GM12875 (cell line): ENCODE data around the gene RAD50.
"Not testable (repeated sequence)": the region's sequence is repeated elsewhere in the genome, so short reads cannot be mapped to it uniquely, and the experiment has no call there.

ENCODE experiments used
- H3K4me3 ChIP-seq: one replicate; pipeline ENCODE4 v1.5.1; 2011; ENCODE audit warnings: low read depth, low read length, control low read depth
- CTCF ChIP-seq: IDR thresholded peaks from 2 replicates; pipeline ENCODE4 v1.5.1; 2011; ENCODE audit warnings: low read depth, mild to moderate bottlenecking, control low read depth, inconsistent platforms, low read length, moderate library complexity, borderline replicate concordance; ENCODE audit not compliant: insufficient read depth

The RAD50 gene

GRCh38 chr5:132556763-132557477 is at the start of gene RAD50:
Gene RAD50, plus strand, starts transcription at chr5:132556977. Its CDS starts 348 bp downstream, at chr5:132557325.
- TF ChIP-seq CTCF, result no peak
- H3K4me3 ChIP-seq, result peak within 1 kb of the TSS; percentile 89

DNA sequence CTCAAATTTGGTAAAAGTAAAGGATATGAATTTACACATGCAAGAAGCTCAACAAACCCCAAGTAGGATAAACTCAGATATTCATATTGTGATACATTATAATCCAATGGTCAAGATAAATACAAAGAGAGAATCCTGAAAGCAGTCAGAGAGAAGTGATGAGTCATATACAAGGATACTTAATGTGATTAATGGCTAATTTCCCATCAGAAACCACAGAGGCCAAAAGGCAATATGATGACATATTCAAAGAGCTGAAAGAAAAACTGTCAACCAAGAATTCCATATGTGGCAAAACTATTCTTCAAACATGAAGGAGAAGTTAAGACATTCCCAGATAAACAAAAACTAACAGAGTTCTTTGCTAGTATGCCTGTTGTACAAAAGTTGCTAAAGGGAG is 46.7 kb upstream of the RAD50 start:
- no peak for TF ChIP-seq CTCF
- H3K4me3 ChIP-seq, result no peak overlapping the region

DNA sequence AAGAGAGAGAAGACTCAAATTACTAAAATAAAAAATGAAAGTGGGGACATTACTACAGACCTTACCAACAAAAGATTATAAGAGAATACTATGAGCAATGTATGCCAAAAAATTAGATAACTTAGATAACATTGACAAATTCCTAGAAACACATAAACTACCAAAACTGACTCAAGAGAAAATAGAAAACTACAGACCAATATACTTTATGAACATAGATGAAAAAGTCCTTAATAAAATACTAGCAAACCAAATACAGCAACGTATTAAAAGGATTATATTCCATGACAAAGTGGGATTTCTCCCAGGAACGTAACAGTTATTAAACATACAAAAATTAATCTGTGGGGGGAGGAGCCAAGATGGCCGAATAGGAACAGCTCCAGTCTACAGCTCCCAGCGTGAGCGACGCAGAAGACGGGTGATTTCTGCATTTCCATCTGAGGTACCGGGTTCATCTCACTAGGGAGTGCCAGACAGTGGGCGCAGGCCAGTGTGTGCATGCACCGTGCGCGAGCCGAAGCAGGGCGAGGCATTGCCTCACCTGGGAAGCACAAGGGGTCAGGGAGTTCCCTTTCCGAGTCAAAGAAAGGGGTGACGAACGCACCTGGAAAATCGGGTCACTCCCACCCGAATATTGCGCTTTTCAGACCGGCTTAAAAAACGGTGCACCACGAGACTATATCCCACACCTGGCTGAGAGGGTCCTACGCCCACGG is 43.0 kb upstream of the RAD50 start:
- not testable (repeated sequence) for H3K4me3 ChIP-seq

DNA sequence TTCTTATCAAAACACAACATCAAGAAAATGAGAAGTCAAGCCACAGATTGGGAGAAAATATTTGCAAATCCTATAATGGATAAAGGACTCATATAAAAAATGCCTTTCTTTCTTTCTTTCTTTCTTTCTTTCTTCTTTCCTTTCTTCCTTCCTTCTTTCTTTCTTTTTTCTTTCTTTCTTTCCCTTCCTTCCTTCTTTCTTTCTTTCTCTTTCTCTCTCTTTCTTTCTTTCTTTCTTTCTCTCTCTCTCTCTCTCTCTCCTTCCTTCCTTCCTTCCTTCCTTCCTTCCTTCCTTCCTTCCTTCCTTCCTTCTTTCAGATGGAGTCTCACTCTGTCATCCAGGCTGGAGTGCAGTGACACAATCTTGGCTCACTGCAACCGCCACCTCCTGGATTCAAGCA is 34.7 kb upstream of the RAD50 start:
- not testable (repeated sequence) for H3K4me3 ChIP-seq

GRCh38 chr5:132524877-132525276 is 31.9 kb upstream of the RAD50 start:
- H3K4me3 ChIP-seq, result not testable (repeated sequence)

DNA sequence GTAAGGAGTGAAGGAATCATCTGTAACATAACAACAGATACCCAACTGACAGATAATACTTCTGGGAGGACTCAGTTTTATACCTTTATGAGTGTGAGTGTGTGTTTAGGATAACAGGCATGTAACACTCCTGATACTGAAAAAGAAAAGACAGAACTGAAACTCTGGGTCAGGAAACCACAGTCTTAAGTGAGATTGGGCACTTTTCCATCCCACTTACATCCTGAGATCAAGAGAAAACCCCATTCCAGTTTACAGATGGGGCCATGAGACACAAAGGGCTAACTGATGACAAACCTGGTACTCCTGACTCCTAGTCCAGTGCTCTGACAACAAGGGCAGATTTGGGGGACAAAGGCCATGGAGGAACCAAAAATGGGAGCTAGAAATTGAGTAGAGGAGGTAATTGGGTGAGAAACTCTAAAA is 31.5 kb upstream of the RAD50 start:
- TF ChIP-seq CTCF, result no peak
- no peak overlapping the region for H3K4me3 ChIP-seq

DNA sequence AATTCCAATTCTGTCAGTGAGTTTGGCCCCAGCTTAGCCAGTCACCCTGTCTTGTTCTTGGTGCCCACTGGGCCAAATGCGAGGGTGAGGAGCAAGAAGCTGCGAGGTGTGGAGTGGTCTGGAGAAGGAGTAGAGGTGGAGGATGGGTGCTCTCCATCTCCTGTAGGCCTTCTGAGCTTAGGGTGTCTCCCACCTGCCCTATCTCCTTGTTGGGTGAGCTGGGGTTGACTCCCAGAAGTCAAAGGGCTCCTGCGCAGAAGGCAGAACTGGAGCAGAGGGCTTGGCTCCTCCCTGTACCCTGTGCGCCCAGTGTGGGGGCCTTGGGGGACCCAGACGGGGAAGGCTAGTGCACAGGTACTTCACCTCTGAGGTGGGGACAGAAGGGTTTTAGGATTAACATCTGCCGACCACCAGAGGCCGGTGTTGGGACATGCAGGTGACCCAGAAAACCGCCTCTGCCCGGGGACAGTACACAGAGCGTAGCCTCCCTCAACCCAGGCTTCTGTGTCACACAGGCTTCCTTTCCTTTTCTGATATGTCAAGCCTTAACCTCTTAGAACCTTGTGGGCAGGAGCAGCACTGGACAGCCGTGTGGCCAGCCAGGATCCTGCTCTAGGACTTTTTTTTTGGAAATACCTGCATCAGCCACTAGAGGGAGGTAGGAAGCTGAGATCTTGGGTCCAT is 30.3 kb upstream of the RAD50 start:
- peak; percentile 71 for TF ChIP-seq CTCF
- H3K4me3 ChIP-seq, result no peak overlapping the region

DNA sequence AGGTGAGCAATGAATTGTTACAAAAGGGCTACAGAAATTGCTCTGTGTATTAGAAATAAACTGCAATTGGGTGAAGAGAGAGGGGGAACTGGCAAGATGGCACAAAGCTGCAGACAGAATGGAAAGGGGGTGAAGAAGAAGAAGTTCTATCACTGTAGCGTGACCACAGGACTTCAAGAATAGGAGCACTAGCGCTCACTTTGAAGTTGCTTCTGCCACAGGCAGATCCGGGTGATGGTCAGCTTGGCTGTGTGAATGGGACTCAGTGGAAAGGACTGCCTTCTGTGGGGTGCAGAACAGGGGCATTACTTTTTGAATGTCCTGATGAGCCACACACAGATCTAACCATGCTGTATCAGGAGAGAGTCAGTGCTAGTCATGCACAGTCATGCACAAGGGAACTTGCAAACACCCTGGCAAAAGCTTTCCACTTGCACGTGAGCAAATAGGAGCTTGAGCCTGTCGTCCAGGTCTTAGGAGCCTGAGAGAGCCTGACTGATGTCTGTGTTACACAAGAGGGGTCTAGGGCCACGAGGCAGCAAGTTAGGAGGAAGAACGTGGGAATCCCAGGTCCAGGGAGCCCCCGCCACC is 29.7 kb upstream of the RAD50 start:
- no peak overlapping the region for H3K4me3 ChIP-seq
- no peak for TF ChIP-seq CTCF
